Mucosa of descending colon (tissue), 3 donors: ENCODE measurements around the gene FBXL16. TPM values are rescaled to one million over a fixed set of nuclear protein-coding genes. Genes with fewer than 3 reads are reported as not detected.
A peak's percentile ranks its signal among the peaks of the same experiment; 100 is the strongest.

Experiments used
- ATAC-seq: fragments of 200-7000 bp; cut with Tn5 transposase; one replicate; pipeline ENCODE4 v1.9.1; 2020; ENCODE audit warnings: mild to moderate bottlenecking, moderate library complexity
- DNase-seq, 3 donors: peaks; one replicate each; pipeline ENCODE4 v3.0.0-alpha.2; 2020
- H3K36me3 ChIP-seq: fragments of 200-600 bp; one replicate; pipeline ENCODE4 v1.8.0; 2021; ENCODE audit warnings: low read depth, mild to moderate bottlenecking
- H3K4me1 ChIP-seq: fragments of 200-600 bp; one replicate; pipeline ENCODE4 v1.8.0; 2021; ENCODE audit warnings: low read depth, mild to moderate bottlenecking
- H3K4me3 ChIP-seq: fragments of 200-600 bp; one replicate; pipeline ENCODE4 v1.8.0; 2021; ENCODE audit warnings: mild to moderate bottlenecking
- H3K9me3 ChIP-seq: fragments of 200-600 bp; one replicate; pipeline ENCODE4 v1.8.0; 2021; ENCODE audit warnings: mild to moderate bottlenecking
- CTCF ChIP-seq: fragments of 200-600 bp; IDR thresholded peaks from one replicate; pipeline ENCODE4 v1.8.0; 2022; ENCODE audit warnings: antibody characterized with exemption, mild to moderate bottlenecking
- intact Hi-C, 2 donors: fragments of 100-400 bp; cut with DNase I in 1 of 2; cut with micrococcal nuclease in 1 of 2; formaldehyde crosslinking; loops; one replicate each; pipeline versions ENCODE4 v1.11.0 to v1.11.1; 2022; cut with DNase I, micrococcal nuclease
- total RNA-seq, 3 donors: library from RNA; stranded (reverse); fragmentation: NEBNext Ultra II Directional in 2 of 3; extraction: Animal tissue kit (Norgen Biotek cat#: 25700) in 2 of 3; gene quantifications; one replicate each; pipeline versions ENCODE4 v1.2.1 to v1.2.4, GENCODE V29; 2021 to 2023
- donor health status: DM: no; HTN: no; CAD: no; lungs with moderate emphysema.
- donor health status: DM: no; HTN: no; CAD: no.
- donor health status: DM: no; HTN: yes; CAD: no.

FBXL16 gene
- total RNA-seq, 3 donors from 2014 or later = 1.3 to 2.2 (median 2.1) TPM

GRCh38 chr16:700684-701584 lies 4.7 kb downstream of the FBXL16 start:
- ATAC-seq = peak; percentile 41
- DNase-seq = peak in 1 of 3 donors; percentile 40
- no peaks in the 10 kb centered on the region for H3K9me3 ChIP-seq
- no peaks in the 10 kb centered on the region for H3K36me3 ChIP-seq
- intact Hi-C loops = no loop called here
- H3K4me3 ChIP-seq = no peak overlapping the region
- peaks cover 2% of the 10 kb centered on the region for H3K4me1 ChIP-seq
- TF ChIP-seq CTCF = no peak

GRCh38 chr16:698911-699671 lies 6.5 kb downstream of the FBXL16 start:
- H3K4me1 ChIP-seq = peaks cover 15% of the 10 kb centered on the region
- ATAC-seq (no peak), DNase-seq (no peak)
- intact Hi-C loops = no loop called here
- TF ChIP-seq CTCF = no peak
- H3K4me3 ChIP-seq = no peak overlapping the region
- H3K9me3 ChIP-seq = no peaks in the 10 kb centered on the region
- H3K36me3 ChIP-seq = no peaks in the 10 kb centered on the region

- ATAC-seq = peak; percentile 89
- Histone ChIP-seq H3K9me3 (no peaks in the 10 kb centered on the region), H3K36me3 (no peaks in the 10 kb centered on the region), H3K4me3 (no peak overlapping the region), H3K4me1 (peaks cover 20% of the 10 kb centered on the region)
- intact Hi-C loops = no loop called here
- peak; percentile 92 to 93 (median 93) for DNase-seq
- no peak for TF ChIP-seq CTCF
These were observed 10.1 kb downstream of the FBXL16 start for GRCh38 chr16:695355-696089.

- Histone ChIP-seq H3K4me1 (peaks cover 20% of the 10 kb centered on the region), H3K36me3 (no peaks in the 10 kb centered on the region), H3K9me3 (no peaks in the 10 kb centered on the region), H3K4me3 (no peak overlapping the region)
- ATAC-seq = no peak
- intact Hi-C loops = no loop called here
- no peak for TF ChIP-seq CTCF
- DNase-seq = peak in 1 of 3 donors; percentile 79
These were observed 10.7 kb downstream of the FBXL16 start for GRCh38 chr16:694863-695354.

- Histone ChIP-seq H3K4me3 (no peak overlapping the region), H3K4me1 (peaks cover 25% of the 10 kb centered on the region), H3K36me3 (no peaks in the 10 kb centered on the region), H3K9me3 (no peaks in the 10 kb centered on the region)
- intact Hi-C loops = no loop called here
- TF ChIP-seq CTCF = no peak
- no peak for ATAC-seq
- no peak for DNase-seq
These were observed 11.3 kb downstream of the FBXL16 start for GRCh38 chr16:694187-694862.
